Middle frontal gyrus (tissue), 1 donor: Measurements from ENCODE around the gene CCSER1.
"Not testable (repeated sequence)": the region's sequence is repeated elsewhere in the genome, so short reads cannot be mapped to it uniquely, and the experiment has no call there.

Experiments
- DNase-seq: peaks from one replicate; pipeline ENCODE4 v3.0.0-alpha.2; 2015; ENCODE audit warnings: low spot score; ENCODE audit errors: extremely low spot score

Gene CCSER1

DNA sequence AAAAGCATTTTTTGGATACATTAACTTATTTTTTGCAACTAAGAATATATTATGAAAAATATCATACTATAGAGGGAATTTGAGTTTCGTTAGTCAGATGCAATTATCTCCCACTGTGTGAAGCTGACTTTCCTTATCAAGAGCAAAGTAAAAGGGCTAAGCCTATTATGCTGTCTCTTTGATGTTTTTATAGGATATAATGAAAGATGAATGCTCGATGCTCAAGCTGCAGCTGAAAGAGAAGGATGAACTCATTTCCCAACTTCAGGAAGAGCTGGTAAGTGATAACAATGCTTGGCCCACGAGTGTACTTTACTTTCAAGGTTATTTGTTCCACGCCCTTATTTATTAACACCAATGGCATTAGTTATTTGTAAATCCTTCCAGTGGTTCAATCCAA is 688.4 kb downstream of the CCSER1 start:
- no peak for DNase-seq

GRCh38 chr4:90816754-90817153 is 689.6 kb downstream of the CCSER1 start:
- no peak for DNase-seq

GRCh38 chr4:90824266-90825150 is 697.3 kb downstream of the CCSER1 start:
- no peak for DNase-seq

GRCh38 chr4:90825849-90826248 is 698.7 kb downstream of the CCSER1 start:
- DNase-seq = no peak

DNA sequence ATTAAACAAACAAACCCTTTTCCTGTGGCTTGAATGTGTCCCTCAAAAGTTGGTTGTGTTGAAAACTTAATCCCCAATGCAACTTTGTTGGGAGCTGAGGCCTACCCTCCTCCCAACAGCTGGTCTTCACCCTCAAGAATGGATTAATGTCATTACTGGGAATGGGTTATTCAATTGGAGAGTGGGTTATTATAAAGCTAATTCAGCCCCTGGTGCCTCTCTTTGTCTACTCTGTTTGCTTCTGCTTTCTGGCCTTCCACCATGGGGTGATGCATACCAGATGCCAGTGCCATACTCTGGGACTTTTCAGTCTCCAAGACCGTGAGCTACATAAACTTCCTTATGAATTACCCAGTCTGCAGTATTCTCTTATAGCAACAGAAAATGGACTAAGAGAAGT is 706.5 kb downstream of the CCSER1 start:
- DNase-seq = no peak

DNA sequence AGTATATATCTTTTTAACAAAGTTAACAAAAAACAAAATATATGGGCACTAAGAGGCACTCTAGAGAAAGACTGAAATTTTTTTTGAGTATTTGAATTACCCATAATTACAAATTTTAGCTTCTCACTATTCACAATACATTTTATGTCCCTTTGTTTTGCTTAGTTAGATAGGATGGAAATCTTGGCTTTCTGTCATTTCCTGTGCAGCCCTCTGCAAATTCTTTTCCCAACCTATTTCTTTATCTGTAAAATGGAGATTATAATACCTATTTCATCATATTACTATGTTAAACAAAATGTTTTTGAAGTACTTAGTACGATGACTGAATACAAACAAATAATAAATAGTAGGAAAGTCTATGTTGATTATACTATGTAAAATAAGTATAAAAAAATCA is 710.0 kb downstream of the CCSER1 start:
- no peak for DNase-seq

GRCh38 chr4:90838859-90839258 is 711.7 kb downstream of the CCSER1 start:
- DNase-seq = not testable (repeated sequence)

GRCh38 chr4:90840291-90840690 is 713.1 kb downstream of the CCSER1 start:
- DNase-seq = no peak

DNA sequence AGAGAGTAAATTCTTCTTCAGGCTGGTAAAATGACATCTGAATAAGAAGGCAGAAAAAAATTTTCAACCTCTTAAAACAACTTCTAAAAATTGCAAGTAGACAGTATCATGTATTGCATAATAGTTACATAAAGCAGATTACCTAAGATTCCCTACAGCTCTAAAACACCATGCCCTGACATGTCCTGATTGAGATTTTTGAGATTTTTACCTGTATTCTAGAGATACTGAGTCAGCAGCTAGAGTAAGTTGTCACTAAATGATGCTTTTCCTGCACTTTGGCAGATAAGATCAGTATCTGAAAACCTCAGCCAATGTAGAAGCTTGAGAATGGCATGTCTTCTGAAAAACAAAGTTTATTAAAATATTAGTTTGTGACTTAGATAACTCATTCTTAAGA is 713.6 kb downstream of the CCSER1 start:
- no peak for DNase-seq

DNA sequence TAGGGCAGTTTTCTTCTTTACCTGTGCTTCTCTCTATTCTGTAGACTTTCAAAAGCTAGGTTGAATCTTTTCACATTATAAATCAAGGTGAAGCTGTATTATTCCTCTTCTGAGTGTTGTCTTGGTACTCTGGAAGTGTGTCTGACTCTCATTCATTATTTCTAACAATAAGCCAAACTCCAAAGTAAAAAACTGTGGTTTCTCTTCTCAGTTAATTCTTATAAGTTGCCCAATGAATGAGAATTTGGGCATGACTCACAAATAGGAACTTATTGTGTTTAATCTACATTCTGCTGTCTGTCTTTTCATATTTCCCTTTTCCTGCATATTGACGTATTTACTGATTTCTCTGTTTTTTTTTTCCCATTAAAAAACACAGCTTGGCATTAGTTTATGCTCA is 714.5 kb downstream of the CCSER1 start:
- no peak for DNase-seq

DNA sequence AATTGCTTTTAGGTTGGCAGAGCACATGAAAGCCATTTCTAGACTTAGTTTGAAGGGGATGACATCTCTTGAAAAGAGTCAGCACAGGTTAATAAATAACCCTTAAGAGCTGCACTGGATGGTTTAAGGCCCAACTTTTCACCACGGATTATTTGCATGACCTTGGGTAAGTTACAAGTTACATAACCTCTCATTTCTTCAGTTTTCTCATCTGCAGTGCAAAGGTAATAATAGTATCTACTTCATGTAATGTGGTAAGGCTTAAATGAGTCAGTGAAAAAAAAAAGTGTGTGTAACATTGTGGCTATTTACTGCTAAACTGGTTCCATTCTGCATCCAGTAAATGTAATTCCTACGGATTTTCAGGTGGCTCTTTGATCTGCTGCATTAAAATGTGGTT is 715.8 kb downstream of the CCSER1 start:
- no peak for DNase-seq

DNA sequence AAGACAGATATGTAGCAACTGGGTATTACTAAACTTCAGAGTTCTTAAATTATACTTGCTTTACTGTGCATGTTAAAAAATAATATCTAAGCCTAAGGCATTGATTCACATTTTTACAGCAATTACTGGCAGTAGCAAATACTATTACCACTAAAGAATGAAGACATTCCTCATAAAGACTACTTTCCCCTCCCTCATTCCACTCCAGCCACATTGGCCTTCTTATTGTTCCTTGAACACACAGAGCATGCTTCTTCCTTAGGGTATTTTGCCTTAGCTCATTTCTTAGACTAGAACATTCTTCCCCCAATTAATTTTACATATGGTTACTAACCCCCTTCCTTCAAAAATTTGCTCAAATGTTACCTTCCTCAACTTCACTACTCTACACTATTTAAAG is 717.0 kb downstream of the CCSER1 start:
- DNase-seq = no peak

- DNase-seq = no peak
Measured at GRCh38 chr4:90845777-90846176, 718.6 kb downstream of the CCSER1 start.

DNA sequence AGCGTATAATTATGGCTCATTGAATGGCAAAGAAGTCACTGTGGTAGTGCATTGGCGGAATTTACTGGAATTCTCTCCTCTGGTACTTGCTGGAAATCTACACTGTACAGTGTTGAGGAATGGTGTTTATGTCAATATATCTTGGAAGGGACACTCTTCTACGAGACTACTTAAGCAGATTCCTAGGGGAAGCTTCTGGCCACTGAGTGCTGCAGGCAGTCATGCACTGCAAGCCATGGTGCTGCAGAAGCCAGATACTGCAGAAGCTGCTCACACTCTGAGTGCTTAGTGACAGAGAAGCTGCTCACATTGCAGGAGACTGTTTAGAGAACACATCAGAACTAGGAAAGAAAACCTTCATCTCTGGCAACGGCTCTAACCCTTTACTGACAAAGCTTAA is 725.0 kb downstream of the CCSER1 start:
- no peak for DNase-seq

- no peak for DNase-seq
Measured at GRCh38 chr4:90855111-90855510, 727.9 kb downstream of the CCSER1 start.

DNA sequence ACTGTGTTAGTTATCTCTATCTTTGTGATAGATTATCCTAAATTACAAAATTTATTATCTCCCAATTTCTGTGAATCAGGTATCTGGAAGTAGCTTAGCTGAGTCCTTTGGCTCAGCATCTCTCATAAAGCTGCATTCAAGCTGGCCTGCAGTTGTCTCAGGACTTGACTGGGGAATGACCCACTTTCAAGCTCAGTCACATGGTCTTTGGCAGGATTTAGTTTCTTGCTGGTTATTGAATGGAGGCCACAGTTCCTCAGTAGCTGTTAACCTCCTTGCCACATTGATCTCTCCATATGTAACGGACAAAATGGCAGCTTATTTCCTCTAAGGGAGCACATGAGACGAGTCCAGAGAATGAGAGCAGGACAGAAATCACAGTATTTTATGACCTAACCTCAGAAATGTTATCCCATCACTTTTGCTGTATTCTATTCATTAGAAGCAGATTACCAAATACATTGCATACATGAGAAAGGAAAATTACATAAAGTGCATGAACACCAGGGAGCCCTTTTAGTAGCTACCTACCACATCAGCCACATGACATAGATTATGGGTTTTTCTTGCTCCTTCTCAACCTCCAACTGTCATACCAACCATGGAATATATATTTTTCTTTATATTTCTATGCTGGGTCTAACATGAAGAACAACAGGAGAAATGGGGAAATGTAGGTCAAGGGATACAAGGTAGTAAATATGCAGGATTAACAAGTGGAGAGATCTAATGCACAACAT is 730.1 kb downstream of the CCSER1 start:
- no peak for DNase-seq

- no peak for DNase-seq
Measured at GRCh38 chr4:90875791-90876190, 748.6 kb downstream of the CCSER1 start.

GRCh38 chr4:90876296-90876695 is 749.1 kb downstream of the CCSER1 start:
- no peak for DNase-seq

- DNase-seq = no peak
Measured at GRCh38 chr4:90883519-90883918, 756.3 kb downstream of the CCSER1 start.

- no peak for DNase-seq
Measured at GRCh38 chr4:90888571-90888970, 761.4 kb downstream of the CCSER1 start.

DNA sequence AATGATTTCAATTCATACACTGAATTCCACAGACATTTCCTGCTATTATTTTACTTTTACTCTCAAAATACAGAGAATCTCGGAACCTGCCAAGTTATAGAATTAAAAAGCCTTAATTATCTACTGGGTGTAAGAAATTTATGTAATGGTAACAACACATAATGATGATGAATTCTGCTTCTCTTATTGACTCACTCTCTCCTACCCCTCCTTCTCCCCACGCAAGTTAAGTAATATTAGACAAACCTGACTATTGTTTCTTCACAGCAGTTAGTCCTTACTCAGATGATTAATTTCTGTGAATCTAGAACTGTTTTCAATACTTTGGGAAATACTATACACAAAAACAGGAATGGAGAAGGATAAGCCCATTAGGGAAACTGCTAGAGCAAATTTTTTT is 762.0 kb downstream of the CCSER1 start:
- DNase-seq = no peak

DNA sequence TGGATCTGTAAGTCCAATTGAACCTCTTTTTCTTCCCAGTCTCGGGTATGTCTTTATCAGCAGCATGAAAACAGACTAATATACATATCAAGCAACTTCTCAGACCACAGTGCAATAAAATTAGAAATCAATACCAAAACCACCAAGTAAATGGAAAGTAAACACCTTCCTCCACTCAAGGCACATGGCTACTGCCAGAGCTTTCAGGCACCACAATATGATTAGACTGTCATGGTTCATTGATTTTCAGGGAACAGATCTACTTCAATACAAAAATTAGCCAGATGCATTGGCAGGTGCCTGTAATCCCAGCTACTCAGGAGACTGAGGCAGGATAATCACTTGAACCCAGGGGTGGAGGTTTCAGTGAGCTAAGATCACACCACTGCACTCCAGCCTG is 776.2 kb downstream of the CCSER1 start:
- DNase-seq = not testable (repeated sequence)

DNA sequence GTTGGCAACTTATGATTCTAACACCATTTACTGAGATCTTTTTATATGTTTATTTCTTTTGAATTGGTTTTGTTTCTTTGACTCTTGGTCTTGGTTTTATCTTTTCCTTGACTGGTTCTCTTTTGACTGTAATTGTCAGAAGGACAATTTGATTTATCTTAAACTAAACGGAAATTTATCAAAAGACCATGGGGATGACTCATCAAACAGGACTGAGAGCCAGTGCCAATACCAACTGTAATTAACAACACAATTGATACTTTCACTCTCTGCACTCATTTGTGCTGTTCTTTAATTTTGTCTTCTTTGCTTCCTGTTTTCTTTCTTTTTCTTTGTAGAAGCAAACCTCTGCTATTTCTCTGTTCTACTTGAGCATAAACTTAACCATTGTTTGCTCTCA is 776.8 kb downstream of the CCSER1 start:
- no peak for DNase-seq
